Adrenal gland (tissue), 5 donors: ENCODE results near the gene PPIC.

ENCODE experiments used
- POLR2A ChIP-seq, 2 donors: fragments of 450-650 bp; IDR thresholded peaks; one replicate each; pipeline ENCODE4 v1.6.1; 2017; ENCODE audit warnings: antibody characterized with exemption in 2 of 2, mild to moderate bottlenecking in 2 of 2, moderate library complexity in 1 of 2
- TF ChIP-seq, protein P1 (sequence below), 6 experiments: fragments of 450-650 bp in 4 of 6; fragments of 200-600 bp in 2 of 6; sonication (generic) in 1 of 6; IDR thresholded peaks; 1 replicate in 5 of 6; 2 replicates in 1 of 6; pipeline versions ENCODE4 v1.5.1 to v1.8.0; 2016 to 2021; ENCODE audit warnings: antibody characterized with exemption in 6 of 6, mild to moderate bottlenecking in 2 of 6, moderate library complexity in 1 of 6
- donor health status: DM: no; HTN: no; CAD: no.

DNA sequence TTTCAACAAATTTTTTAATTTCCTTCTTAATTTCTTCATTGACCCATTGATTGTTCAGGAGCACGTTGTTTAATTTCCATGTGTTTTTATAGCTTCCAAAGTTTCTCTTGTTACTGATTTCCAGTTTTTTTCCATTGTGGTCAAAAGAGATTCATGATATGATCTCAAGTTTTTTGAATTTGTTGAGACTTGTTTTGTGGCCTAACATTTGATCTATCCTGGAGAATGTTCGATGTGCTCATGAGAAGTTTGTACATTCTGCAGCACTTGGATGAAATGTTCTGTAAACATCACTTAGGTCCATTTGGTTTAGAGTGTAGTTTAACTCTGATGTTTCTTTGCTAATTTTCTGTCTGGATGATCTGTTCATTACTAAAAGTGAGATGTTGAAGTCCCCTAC, 14.7 kb upstream of the PPIC start:
- TF ChIP-seq POLR2A (IDR thresholded peaks at IDR 0.05) = no peak
- TF ChIP-seq, protein P1, sequence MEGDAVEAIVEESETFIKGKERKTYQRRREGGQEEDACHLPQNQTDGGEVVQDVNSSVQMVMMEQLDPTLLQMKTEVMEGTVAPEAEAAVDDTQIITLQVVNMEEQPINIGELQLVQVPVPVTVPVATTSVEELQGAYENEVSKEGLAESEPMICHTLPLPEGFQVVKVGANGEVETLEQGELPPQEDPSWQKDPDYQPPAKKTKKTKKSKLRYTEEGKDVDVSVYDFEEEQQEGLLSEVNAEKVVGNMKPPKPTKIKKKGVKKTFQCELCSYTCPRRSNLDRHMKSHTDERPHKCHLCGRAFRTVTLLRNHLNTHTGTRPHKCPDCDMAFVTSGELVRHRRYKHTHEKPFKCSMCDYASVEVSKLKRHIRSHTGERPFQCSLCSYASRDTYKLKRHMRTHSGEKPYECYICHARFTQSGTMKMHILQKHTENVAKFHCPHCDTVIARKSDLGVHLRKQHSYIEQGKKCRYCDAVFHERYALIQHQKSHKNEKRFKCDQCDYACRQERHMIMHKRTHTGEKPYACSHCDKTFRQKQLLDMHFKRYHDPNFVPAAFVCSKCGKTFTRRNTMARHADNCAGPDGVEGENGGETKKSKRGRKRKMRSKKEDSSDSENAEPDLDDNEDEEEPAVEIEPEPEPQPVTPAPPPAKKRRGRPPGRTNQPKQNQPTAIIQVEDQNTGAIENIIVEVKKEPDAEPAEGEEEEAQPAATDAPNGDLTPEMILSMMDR (IDR thresholded peaks at IDR 0.05) = no peak
